Neural cell (in vitro differentiated cells): ENCODE results near the gene GSTCD. TPM values are rescaled to one million over a fixed set of nuclear protein-coding genes. Genes with fewer than 3 reads are reported as not detected.

Source experiments
- H2AFZ ChIP-seq: fragments of 200-600, 300-800 bp; sonication (generic), shearing (Covaris generic); 2 replicates; pipeline ENCODE4 v1.6.0; 2014; ENCODE audit warnings: low read depth, mild to moderate bottlenecking, antibody characterized with exemption, low read length, moderate library complexity
- H3F3A ChIP-seq: fragments of 200-600 bp; shearing (Covaris generic); 2 replicates; pipeline ENCODE4 v1.6.1; 2016; ENCODE audit warnings: mild to moderate bottlenecking, moderate library complexity, mixed read lengths, antibody characterized with exemption, low read length; ENCODE audit not compliant: insufficient read depth, poor library complexity, severe bottlenecking
- H3K27ac ChIP-seq: fragments of 200-600, 300-800 bp; sonication (generic), shearing (Covaris generic); 2 replicates; pipeline ENCODE4 v1.5.1; 2014; ENCODE audit warnings: mild to moderate bottlenecking, low read length, moderate library complexity
- H3K27me3 ChIP-seq: fragments of 300-800, 200-600 bp; sonication (generic), shearing (Covaris generic); 2 replicates; pipeline ENCODE4 v1.6.0; 2014; ENCODE audit warnings: mild to moderate bottlenecking, low read depth, low read length, moderate library complexity; ENCODE audit not compliant: insufficient read depth
- H3K36me3 ChIP-seq: fragments of 300-800, 200-600 bp; sonication (generic), shearing (Covaris generic); 2 replicates; pipeline ENCODE4 v1.5.1; 2014; ENCODE audit warnings: mild to moderate bottlenecking, antibody characterized with exemption, low read length, moderate library complexity; ENCODE audit not compliant: insufficient read depth
- H3K4me2 ChIP-seq: fragments of 300-800, 200-600 bp; sonication (generic), shearing (Covaris generic); 2 replicates; pipeline ENCODE4 v1.6.0; 2014; ENCODE audit warnings: mild to moderate bottlenecking, low read length
- H3K4me3 ChIP-seq: fragments of 300-800, 200-600 bp; sonication (generic), shearing (Covaris generic); 2 replicates; pipeline ENCODE4 v1.5.1; 2014; ENCODE audit warnings: mild to moderate bottlenecking, low read length, moderate library complexity
- H3K79me2 ChIP-seq: fragments of 200-600 bp; shearing (Covaris generic); replicated peaks from 2 replicates; pipeline ENCODE4 v1.6.0; 2014; ENCODE audit warnings: mild to moderate bottlenecking, low read length, moderate library complexity; ENCODE audit not compliant: insufficient read depth
- H3K9ac ChIP-seq: fragments of 300-800, 200-600 bp; sonication (generic), shearing (Covaris generic); 2 replicates; pipeline ENCODE4 v1.6.1; 2016; ENCODE audit warnings: mild to moderate bottlenecking, low read length, mixed read lengths
- H3K9me2 ChIP-seq: fragments of 200-600 bp; shearing (Covaris generic); 2 replicates; pipeline ENCODE4 v1.6.1; 2016; ENCODE audit warnings: mild to moderate bottlenecking, low read length, mixed read lengths; ENCODE audit not compliant: insufficient read depth
- H3K9me3 ChIP-seq: fragments of 200-600, 300-800 bp; sonication (generic), shearing (Covaris generic); 2 replicates; pipeline ENCODE4 v1.6.1; 2016; ENCODE audit warnings: mild to moderate bottlenecking, mixed run types, low read length, moderate library complexity, mixed read lengths
- H4K20me1 ChIP-seq: fragments of 200-600 bp; shearing (Covaris generic); 2 replicates; pipeline ENCODE4 v1.6.1; 2016; ENCODE audit warnings: mild to moderate bottlenecking, mixed run types; ENCODE audit not compliant: insufficient read depth
- CTCF ChIP-seq: fragments of 450-650 bp; IDR thresholded peaks from 2 replicates; pipeline ENCODE4 v1.5.1; 2014; ENCODE audit warnings: antibody characterized with exemption, mild to moderate bottlenecking, moderate library complexity; ENCODE audit not compliant: poor library complexity, severe bottlenecking
- EP300 ChIP-seq: fragments of 450-650 bp; conservative IDR thresholded peaks from 2 replicates; pipeline ENCODE4 v1.6.1; 2014; ENCODE audit warnings: antibody characterized with exemption, mild to moderate bottlenecking, moderate library complexity; ENCODE audit not compliant: poor library complexity, severe bottlenecking
- MXI1 ChIP-seq: fragments of 450-650 bp; conservative IDR thresholded peaks from 2 replicates; pipeline ENCODE4 v1.6.1; 2014; ENCODE audit warnings: antibody characterized with exemption, mild to moderate bottlenecking; ENCODE audit not compliant: poor library complexity, severe bottlenecking
- POLR2AphosphoS5 ChIP-seq: IDR thresholded peaks from 2 replicates; pipeline ENCODE4 v1.6.1; 2012
- RAD21 ChIP-seq: fragments of 450-650 bp; conservative IDR thresholded peaks from 2 replicates; pipeline ENCODE4 v1.6.1; 2014; ENCODE audit warnings: antibody characterized with exemption, mild to moderate bottlenecking, moderate library complexity
- REST ChIP-seq: IDR thresholded peaks from 2 replicates; pipeline ENCODE4 v1.6.1; 2012; ENCODE audit warnings: borderline replicate concordance
- SMC3 ChIP-seq: fragments of 450-650 bp; conservative IDR thresholded peaks from 2 replicates; pipeline ENCODE4 v1.6.1; 2014; ENCODE audit warnings: antibody characterized with exemption, mild to moderate bottlenecking, moderate library complexity; ENCODE audit not compliant: poor library complexity
- TAF1 ChIP-seq: IDR thresholded peaks from 2 replicates; pipeline ENCODE4 v1.6.1; 2012; ENCODE audit warnings: low read depth
- polyA plus RNA-seq: library from polyadenylated mRNA; depleted of rRNA; stranded (reverse); fragments of >200 nt; gene quantifications from 2 replicates; pipeline ENCODE4 v1.2.3, GENCODE V29; 2014

The GSTCD gene
- polyA plus RNA-seq, 1 donor from 2014 or later = 15.1 TPM

GRCh38 chr4:105870963-105871362, 162.4 kb downstream of the GSTCD start:
- H3K4me2 ChIP-seq = no peak overlapping the region
- H3K9me3 ChIP-seq = no peaks in the 10 kb centered on the region
- no peaks in the 10 kb centered on the region for H4K20me1 ChIP-seq
- H3K27ac ChIP-seq = no peak overlapping the region
- no peak overlapping the region for H3K4me3 ChIP-seq
- no peaks in the 10 kb centered on the region for H3K9me2 ChIP-seq
- no peak overlapping the region for H2AFZ ChIP-seq
- no peaks in the 10 kb centered on the region for H3K36me3 ChIP-seq
- H3K9ac ChIP-seq = no peak overlapping the region
- no peaks in the 10 kb centered on the region for H3K79me2 ChIP-seq
- H3K27me3 ChIP-seq = no peaks in the 10 kb centered on the region
- TF ChIP-seq EP300 (no peak), MXI1 (no peak), POLR2AphosphoS5 (no peak), CTCF (no peak), SMC3 (no peak)
- H3F3A ChIP-seq = no peaks in the 10 kb centered on the region

- H3K4me3 ChIP-seq = no peak overlapping the region
- TF ChIP-seq SMC3 = no peak
- TF ChIP-seq MXI1 = no peak
- H3K4me2 ChIP-seq = no peak overlapping the region
- no peaks in the 10 kb centered on the region for H4K20me1 ChIP-seq
- H3K27ac ChIP-seq = no peak overlapping the region
- H3K79me2 ChIP-seq = no peaks in the 10 kb centered on the region
- no peaks in the 10 kb centered on the region for H3K9me2 ChIP-seq
- no peak overlapping the region for H3K9ac ChIP-seq
- no peaks in the 10 kb centered on the region for H3K9me3 ChIP-seq
- H2AFZ ChIP-seq = no peak overlapping the region
- no peaks in the 10 kb centered on the region for H3K36me3 ChIP-seq
- H3K27me3 ChIP-seq = no peaks in the 10 kb centered on the region
- no peaks in the 10 kb centered on the region for H3F3A ChIP-seq
Measured at GRCh38 chr4:105871997-105872396, 163.4 kb downstream of the GSTCD start.

- TF ChIP-seq MXI1 (no peak), EP300 (no peak), SMC3 (no peak)
- Histone ChIP-seq H3K79me2 (no peaks in the 10 kb centered on the region), H3K27ac (no peak overlapping the region), H3F3A (no peaks in the 10 kb centered on the region), H4K20me1 (no peaks in the 10 kb centered on the region), H3K4me2 (no peak overlapping the region), H3K36me3 (no peaks in the 10 kb centered on the region), H3K9me2 (no peaks in the 10 kb centered on the region), H3K27me3 (no peaks in the 10 kb centered on the region), H3K4me3 (no peak overlapping the region), H2AFZ (no peak overlapping the region), H3K9ac (no peak overlapping the region), H3K9me3 (no peaks in the 10 kb centered on the region)
Measured at GRCh38 chr4:105875233-105875632, 166.6 kb downstream of the GSTCD start.

GRCh38 chr4:105878668-105879067, 170.1 kb downstream of the GSTCD start:
- Histone ChIP-seq H3K9me2 (no peaks in the 10 kb centered on the region), H3K79me2 (no peaks in the 10 kb centered on the region), H4K20me1 (no peaks in the 10 kb centered on the region), H3K27ac (no peak overlapping the region), H3K9ac (no peak overlapping the region), H3K9me3 (no peaks in the 10 kb centered on the region), H3K4me2 (no peak overlapping the region), H3K36me3 (no peaks in the 10 kb centered on the region), H3F3A (no peaks in the 10 kb centered on the region), H3K27me3 (no peaks in the 10 kb centered on the region), H2AFZ (no peak overlapping the region), H3K4me3 (no peak overlapping the region)
- TF ChIP-seq RAD21 = no peak
- TF ChIP-seq EP300 = no peak
- TF ChIP-seq POLR2AphosphoS5 = no peak
- TF ChIP-seq SMC3 = no peak
- TF ChIP-seq REST = no peak
- TF ChIP-seq TAF1 = no peak
